Measurements from ENCODE around the gene GAREM1. TPM values are rescaled to one million over a fixed set of nuclear protein-coding genes. Genes with fewer than 3 reads are reported as not detected.

The GAREM1 gene
- total RNA-seq, 1 donor from 2014 or later = 9.0 TPM

GRCh38 chr18:32258558-32259204 lies 212.0 kb downstream of the GAREM1 start:
- Histone ChIP-seq H3K4me3 (ENCODE audit: insufficient read depth, low read depth, low read length) (no peak overlapping the region), H3K9ac (ENCODE audit: low read length) (no peak overlapping the region), H3K4me1 (ENCODE audit: insufficient read depth, low read length) (no peaks in the 10 kb centered on the region), H2AFZ (ENCODE audit: low read depth, low read length) (no peak overlapping the region), H4K20me1 (ENCODE audit: insufficient read depth, low read length) (no peaks in the 10 kb centered on the region), H3K4me2 (ENCODE audit: low read length) (no peak overlapping the region), H3K79me2 (ENCODE audit: insufficient read depth, low read length) (no peaks in the 10 kb centered on the region), H3K36me3 (ENCODE audit: insufficient read depth, low read length) (no peaks in the 10 kb centered on the region), H3K27ac (ENCODE audit: low read depth, low read length) (no peak overlapping the region), H3K27me3 (ENCODE audit: insufficient read depth, low read length) (no peaks in the 10 kb centered on the region), H3K9me3 (ENCODE audit: insufficient read depth, low read depth, low read length) (no peaks in the 10 kb centered on the region)
- DNase-seq (ENCODE audit: low read depth) (no peak), FAIRE-seq (no peak)
- no peaks in the 10 kb centered on the region for H3K4me1 Mint-ChIP-seq (ENCODE audit: low read depth, unreplicated experiment)
- no peaks in the 10 kb centered on the region for H3K27me3 Mint-ChIP-seq (ENCODE audit: low read depth, unreplicated experiment)
- H3K36me3 Mint-ChIP-seq (ENCODE audit: low read depth, unreplicated experiment) = no peaks in the 10 kb centered on the region
- no peak for TF ChIP-seq CTCF (IDR thresholded peaks at IDR 0.05; ENCODE audit: insufficient read depth, low read depth, low read length)
- no peak for TF ChIP-seq EZH2 (IDR thresholded peaks at IDR 0.05; ENCODE audit: insufficient read depth, low read length)
- no peak overlapping the region for H3K4me3 Mint-ChIP-seq (ENCODE audit: unreplicated experiment)
- H3K27ac Mint-ChIP-seq (ENCODE audit: unreplicated experiment) = no peak overlapping the region
- peaks cover 5% of the 10 kb centered on the region for H3K9me3 Mint-ChIP-seq (ENCODE audit: unreplicated experiment)

GRCh38 chr18:32258148-32258547 lies 212.5 kb downstream of the GAREM1 start:
- H3K4me2 ChIP-seq (ENCODE audit: low read length) = no peak overlapping the region
- no peak overlapping the region for H3K27ac ChIP-seq (ENCODE audit: low read depth, low read length)
- H3K36me3 ChIP-seq (ENCODE audit: insufficient read depth, low read length) = no peaks in the 10 kb centered on the region
- H3K4me3 ChIP-seq (ENCODE audit: insufficient read depth, low read depth, low read length) = no peak overlapping the region
- no peaks in the 10 kb centered on the region for H3K9me3 ChIP-seq (ENCODE audit: insufficient read depth, low read depth, low read length)
- no peaks in the 10 kb centered on the region for H3K4me1 ChIP-seq (ENCODE audit: insufficient read depth, low read length)
- peaks cover 5% of the 10 kb centered on the region for H3K9me3 Mint-ChIP-seq (ENCODE audit: unreplicated experiment)
- no peak for DNase-seq (ENCODE audit: low read depth)
- H3K9ac ChIP-seq (ENCODE audit: low read length) = no peak overlapping the region
- no peaks in the 10 kb centered on the region for H3K4me1 Mint-ChIP-seq (ENCODE audit: low read depth, unreplicated experiment)
- no peak for FAIRE-seq
- H3K27me3 ChIP-seq (ENCODE audit: insufficient read depth, low read length) = no peaks in the 10 kb centered on the region
- no peaks in the 10 kb centered on the region for H3K36me3 Mint-ChIP-seq (ENCODE audit: low read depth, unreplicated experiment)
- no peaks in the 10 kb centered on the region for H3K27me3 Mint-ChIP-seq (ENCODE audit: low read depth, unreplicated experiment)
- H4K20me1 ChIP-seq (ENCODE audit: insufficient read depth, low read length) = no peaks in the 10 kb centered on the region
- no peak overlapping the region for H3K27ac Mint-ChIP-seq (ENCODE audit: unreplicated experiment)
- no peak for TF ChIP-seq CTCF (IDR thresholded peaks at IDR 0.05; ENCODE audit: insufficient read depth, low read depth, low read length)
- no peak for TF ChIP-seq EZH2 (IDR thresholded peaks at IDR 0.05; ENCODE audit: insufficient read depth, low read length)
- H3K79me2 ChIP-seq (ENCODE audit: insufficient read depth, low read length) = no peaks in the 10 kb centered on the region
- H2AFZ ChIP-seq (ENCODE audit: low read depth, low read length) = no peak overlapping the region
- H3K4me3 Mint-ChIP-seq (ENCODE audit: unreplicated experiment) = no peak overlapping the region

GRCh38 chr18:32257084-32257785 lies 213.4 kb downstream of the GAREM1 start:
- H3K9me3 Mint-ChIP-seq (ENCODE audit: unreplicated experiment) = peaks cover 5% of the 10 kb centered on the region
- Histone ChIP-seq H3K36me3 (ENCODE audit: insufficient read depth, low read length) (no peaks in the 10 kb centered on the region), H3K9me3 (ENCODE audit: insufficient read depth, low read depth, low read length) (no peaks in the 10 kb centered on the region), H4K20me1 (ENCODE audit: insufficient read depth, low read length) (no peaks in the 10 kb centered on the region), H3K4me2 (ENCODE audit: low read length) (no peak overlapping the region), H3K27me3 (ENCODE audit: insufficient read depth, low read length) (no peaks in the 10 kb centered on the region), H3K79me2 (ENCODE audit: insufficient read depth, low read length) (no peaks in the 10 kb centered on the region), H3K4me1 (ENCODE audit: insufficient read depth, low read length) (no peaks in the 10 kb centered on the region), H3K9ac (ENCODE audit: low read length) (no peak overlapping the region), H3K4me3 (ENCODE audit: insufficient read depth, low read depth, low read length) (no peak overlapping the region), H3K27ac (ENCODE audit: low read depth, low read length) (no peak overlapping the region), H2AFZ (ENCODE audit: low read depth, low read length) (no peak overlapping the region)
- no peak for FAIRE-seq
- no peaks in the 10 kb centered on the region for H3K36me3 Mint-ChIP-seq (ENCODE audit: low read depth, unreplicated experiment)
- H3K4me1 Mint-ChIP-seq (ENCODE audit: low read depth, unreplicated experiment) = no peaks in the 10 kb centered on the region
- no peaks in the 10 kb centered on the region for H3K27me3 Mint-ChIP-seq (ENCODE audit: low read depth, unreplicated experiment)
- no peak overlapping the region for H3K4me3 Mint-ChIP-seq (ENCODE audit: unreplicated experiment)
- TF ChIP-seq EZH2 (IDR thresholded peaks at IDR 0.05; ENCODE audit: insufficient read depth, low read length) (no peak), CTCF (IDR thresholded peaks at IDR 0.05; ENCODE audit: insufficient read depth, low read depth, low read length) (no peak)
- DNase-seq (ENCODE audit: low read depth) = no peak
- no peak overlapping the region for H3K27ac Mint-ChIP-seq (ENCODE audit: unreplicated experiment)

All from astrocyte (in vitro differentiated cells and primary cell).